ENCODE measurements around the gene HDAC4. TPM values are rescaled to one million over a fixed set of nuclear protein-coding genes. Genes with fewer than 3 reads are reported as not detected.

Gene HDAC4
- total RNA-seq, 2 experiments from 2014 or later, result 64.8 to 67.4 TPM

GRCh38 chr2:239101807-239102206, 299.0 kb downstream of the HDAC4 start:
- Mint-ChIP-seq H3K4me1 (no peaks in the 10 kb centered on the region), H3K9me3 (no peaks in the 10 kb centered on the region), H3K27me3 (no peaks in the 10 kb centered on the region), H3K36me3 (ENCODE audit: low read depth) (peaks cover 9% of the 10 kb centered on the region), H3K27ac (no peak overlapping the region), H3K4me3 (no peak overlapping the region)
- ChIA-PET CTCF (no interaction called here), POLR2A (no interaction called here)
- DNase-seq, result no peak

- H3K27ac Mint-ChIP-seq, result no peak overlapping the region
- H3K4me3 Mint-ChIP-seq, result no peak overlapping the region
- DNase-seq, result no peak
- no peaks in the 10 kb centered on the region for H3K9me3 Mint-ChIP-seq
- peaks cover 9% of the 10 kb centered on the region for H3K36me3 Mint-ChIP-seq (ENCODE audit: low read depth)
- no peaks in the 10 kb centered on the region for H3K27me3 Mint-ChIP-seq
- H3K4me1 Mint-ChIP-seq, result no peaks in the 10 kb centered on the region
- POLR2A ChIA-PET, result interaction anchor here (0.6 kb wide), 1 partner anchor 195 kb away, joined by 3 read pairs; no protein-coding TSS in a partner anchor
- CTCF ChIA-PET, result no interaction called here
These were observed 299.7 kb downstream of the HDAC4 start for GRCh38 chr2:239101071-239101470.

GRCh38 chr2:239099474-239099873, 301.3 kb downstream of the HDAC4 start:
- Mint-ChIP-seq H3K27ac (no peak overlapping the region), H3K27me3 (no peaks in the 10 kb centered on the region), H3K36me3 (ENCODE audit: low read depth) (peaks cover 6% of the 10 kb centered on the region), H3K4me1 (no peaks in the 10 kb centered on the region), H3K4me3 (no peak overlapping the region), H3K9me3 (no peaks in the 10 kb centered on the region)
- ChIA-PET POLR2A (no interaction called here), CTCF (no interaction called here)
- DNase-seq, result no peak

GRCh38 chr2:239098288-239098970, 302.4 kb downstream of the HDAC4 start:
- no peaks in the 10 kb centered on the region for H3K27me3 Mint-ChIP-seq
- CTCF ChIA-PET, result no interaction called here
- POLR2A ChIA-PET, result no interaction called here
- peaks cover 4% of the 10 kb centered on the region for H3K36me3 Mint-ChIP-seq (ENCODE audit: low read depth)
- H3K9me3 Mint-ChIP-seq, result no peaks in the 10 kb centered on the region
- DNase-seq, result no peak
- no peaks in the 10 kb centered on the region for H3K4me1 Mint-ChIP-seq
- H3K4me3 Mint-ChIP-seq, result no peak overlapping the region
- H3K27ac Mint-ChIP-seq, result no peak overlapping the region

- DNase-seq, result no peak
- H3K27me3 Mint-ChIP-seq, result no peaks in the 10 kb centered on the region
- H3K9me3 Mint-ChIP-seq, result no peaks in the 10 kb centered on the region
- POLR2A ChIA-PET, result no interaction called here
- peaks cover 4% of the 10 kb centered on the region for H3K36me3 Mint-ChIP-seq (ENCODE audit: low read depth)
- H3K4me1 Mint-ChIP-seq, result no peaks in the 10 kb centered on the region
- CTCF ChIA-PET, result no interaction called here
- H3K27ac Mint-ChIP-seq, result no peak overlapping the region
- no peak overlapping the region for H3K4me3 Mint-ChIP-seq
These were observed 303.5 kb downstream of the HDAC4 start for GRCh38 chr2:239097428-239097696.

GRCh38 chr2:239096676-239097427, 304.0 kb downstream of the HDAC4 start:
- no peak overlapping the region for H3K27ac Mint-ChIP-seq
- H3K4me3 Mint-ChIP-seq, result no peak overlapping the region
- peaks cover 4% of the 10 kb centered on the region for H3K36me3 Mint-ChIP-seq (ENCODE audit: low read depth)
- CTCF ChIA-PET, result no interaction called here
- POLR2A ChIA-PET, result no interaction called here
- H3K4me1 Mint-ChIP-seq, result no peaks in the 10 kb centered on the region
- no peaks in the 10 kb centered on the region for H3K9me3 Mint-ChIP-seq
- no peak for DNase-seq
- H3K27me3 Mint-ChIP-seq, result no peaks in the 10 kb centered on the region

GRCh38 chr2:239095460-239096081, 305.2 kb downstream of the HDAC4 start:
- CTCF ChIA-PET, result no interaction called here
- POLR2A ChIA-PET, result no interaction called here
- no peaks in the 10 kb centered on the region for H3K4me1 Mint-ChIP-seq
- no peak overlapping the region for H3K4me3 Mint-ChIP-seq
- peaks cover 4% of the 10 kb centered on the region for H3K36me3 Mint-ChIP-seq (ENCODE audit: low read depth)
- H3K27me3 Mint-ChIP-seq, result no peaks in the 10 kb centered on the region
- H3K27ac Mint-ChIP-seq, result no peak overlapping the region
- H3K9me3 Mint-ChIP-seq, result no peaks in the 10 kb centered on the region
- no peak for DNase-seq

GRCh38 chr2:239094867-239095266, 306.0 kb downstream of the HDAC4 start:
- CTCF ChIA-PET, result no interaction called here

GRCh38 chr2:239093952-239094351, 306.9 kb downstream of the HDAC4 start:
- no peak for DNase-seq
- ChIA-PET CTCF (no interaction called here), POLR2A (no interaction called here)
- H3K4me3 Mint-ChIP-seq, result no peak overlapping the region
- H3K27me3 Mint-ChIP-seq, result no peaks in the 10 kb centered on the region
- H3K36me3 Mint-ChIP-seq (ENCODE audit: low read depth), result no peaks in the 10 kb centered on the region
- no peak overlapping the region for H3K27ac Mint-ChIP-seq
- H3K4me1 Mint-ChIP-seq, result no peaks in the 10 kb centered on the region
- no peaks in the 10 kb centered on the region for H3K9me3 Mint-ChIP-seq

More at GRCh38 chr2:239094867-239095266, 306.0 kb downstream of the HDAC4 start:
- Mint-ChIP-seq H3K36me3 (ENCODE audit: low read depth) (no peaks in the 10 kb centered on the region), H3K27me3 (no peaks in the 10 kb centered on the region), H3K27ac (no peak overlapping the region), H3K9me3 (no peaks in the 10 kb centered on the region), H3K4me1 (no peaks in the 10 kb centered on the region), H3K4me3 (no peak overlapping the region)
- POLR2A ChIA-PET, result no interaction called here
- no peak for DNase-seq

- no peaks in the 10 kb centered on the region for H3K4me1 Mint-ChIP-seq
- CTCF ChIA-PET, result no interaction called here
- POLR2A ChIA-PET, result no interaction called here
- H3K9me3 Mint-ChIP-seq, result no peaks in the 10 kb centered on the region
- DNase-seq, result no peak
- H3K36me3 Mint-ChIP-seq (ENCODE audit: low read depth), result no peaks in the 10 kb centered on the region
- no peaks in the 10 kb centered on the region for H3K27me3 Mint-ChIP-seq
- H3K27ac Mint-ChIP-seq, result no peak overlapping the region
- no peak overlapping the region for H3K4me3 Mint-ChIP-seq
These were observed 307.3 kb downstream of the HDAC4 start for GRCh38 chr2:239093542-239093941.

GRCh38 chr2:239092571-239093294, 308.1 kb downstream of the HDAC4 start:
- Mint-ChIP-seq H3K36me3 (ENCODE audit: low read depth) (no peaks in the 10 kb centered on the region), H3K4me1 (no peaks in the 10 kb centered on the region), H3K9me3 (no peaks in the 10 kb centered on the region), H3K4me3 (no peak overlapping the region), H3K27me3 (no peaks in the 10 kb centered on the region), H3K27ac (no peak overlapping the region)
- CTCF ChIA-PET, result no interaction called here
- DNase-seq, result no peak
- POLR2A ChIA-PET, result no interaction called here

GRCh38 chr2:239089884-239090283, 310.9 kb downstream of the HDAC4 start:
- DNase-seq, result no peak
- peaks cover 2% of the 10 kb centered on the region for H3K36me3 Mint-ChIP-seq (ENCODE audit: low read depth)

GRCh38 chr2:239087046-239087710, 313.6 kb downstream of the HDAC4 start:
- DNase-seq, result no peak
- POLR2A ChIA-PET, result no interaction called here

More at GRCh38 chr2:239089884-239090283, 310.9 kb downstream of the HDAC4 start:
- POLR2A ChIA-PET, result no interaction called here
- Mint-ChIP-seq H3K27me3 (no peaks in the 10 kb centered on the region), H3K4me3 (no peak overlapping the region), H3K27ac (no peak overlapping the region), H3K4me1 (no peaks in the 10 kb centered on the region), H3K9me3 (no peaks in the 10 kb centered on the region)
- CTCF ChIA-PET, result no interaction called here

More at GRCh38 chr2:239087046-239087710, 313.6 kb downstream of the HDAC4 start:
- Mint-ChIP-seq H3K27me3 (no peaks in the 10 kb centered on the region), H3K4me3 (no peak overlapping the region), H3K4me1 (no peaks in the 10 kb centered on the region), H3K36me3 (ENCODE audit: low read depth) (peaks cover 15% of the 10 kb centered on the region), H3K9me3 (no peaks in the 10 kb centered on the region), H3K27ac (no peak overlapping the region)
- CTCF ChIA-PET, result no interaction called here
